Measurements from ENCODE around the gene ARHGAP36.

The ARHGAP36 gene

GRCh38 chrX:131072871-131073571, 14.9 kb downstream of the ARHGAP36 start:
- DNase-seq, result no peak

GRCh38 chrX:131073607-131074006, 15.5 kb downstream of the ARHGAP36 start:
- no peak for DNase-seq

- DNase-seq, result no peak
Measured at GRCh38 chrX:131081772-131082740, 23.9 kb downstream of the ARHGAP36 start.

- no peak for DNase-seq
Measured at GRCh38 chrX:131083510-131084142, 25.5 kb downstream of the ARHGAP36 start.

- DNase-seq, result no peak
Measured at GRCh38 chrX:131084145-131084544, 26.0 kb downstream of the ARHGAP36 start.

GRCh38 chrX:131136776-131137175, 78.6 kb downstream of the ARHGAP36 start:
- DNase-seq, result no peak

GRCh38 chrX:131139072-131139471, 80.9 kb downstream of the ARHGAP36 start:
- no peak for DNase-seq

Measured in HCEC 1CT (cell line).